Activated B cell treated with CpG ODN at 0.5 μM for 24 hours (primary cell): Measurements from ENCODE around the gene CELF4. TPM values are rescaled to one million over a fixed set of nuclear protein-coding genes. Genes with fewer than 3 reads are reported as not detected.

ENCODE experiments used
- ATAC-seq: fragments of 200-7000 bp; cut with Tn5 transposase; one replicate; pipeline ENCODE4 v1.10.0; 2021; ENCODE audit warnings: low read depth, mild to moderate bottlenecking, moderate library complexity
- CTCF ChIA-PET: fragments of 350-600 bp; sonication (Branson Sonifier 250); formaldehyde crosslinking; loops from one replicate; lab custom pipeline; 2021; ENCODE audit warnings: antibody characterized with exemption; lab: Charles Lee
- POLR2A ChIA-PET: fragments of 350-600 bp; sonication (Branson Sonifier 250); formaldehyde crosslinking; loops from one replicate; lab custom pipeline; 2021; ENCODE audit warnings: antibody characterized with exemption; lab: Charles Lee
- DNase-seq: peaks from one replicate; pipeline ENCODE4 v3.0.0; 2022
- H3K27ac Mint-ChIP-seq: one replicate; pipeline ENCODE4 v1.8.0; 2020; ENCODE audit warnings: mixed read lengths
- H3K27me3 Mint-ChIP-seq: one replicate; pipeline ENCODE4 v1.8.0; 2021; ENCODE audit warnings: mixed read lengths
- H3K36me3 Mint-ChIP-seq: one replicate; pipeline ENCODE4 v1.8.0; 2021; ENCODE audit warnings: low read depth, mixed read lengths
- H3K4me1 Mint-ChIP-seq: one replicate; pipeline ENCODE4 v1.8.0; 2021; ENCODE audit warnings: mixed read lengths
- H3K4me3 Mint-ChIP-seq: one replicate; pipeline ENCODE4 v1.8.0; 2020; ENCODE audit warnings: mild to moderate bottlenecking, mixed read lengths
- H3K9me3 Mint-ChIP-seq: one replicate; pipeline ENCODE4 v1.8.0; 2020; ENCODE audit warnings: mixed read lengths
- intact Hi-C: fragments of 100-400 bp; cut with micrococcal nuclease; formaldehyde crosslinking; loops from one replicate; pipeline ENCODE4 v1.15.1; 2024
- total RNA-seq: library from RNA; stranded (reverse); gene quantifications from 2 replicates; pipeline ENCODE4 v1.2.3, GENCODE V29; 2022
- TF ChIP-seq, protein P1 (sequence below): fragments of 200-600 bp; IDR thresholded peaks from one replicate; pipeline ENCODE4 v1.8.0; 2022; ENCODE audit warnings: antibody characterized with exemption, mild to moderate bottlenecking

Gene CELF4
- total RNA-seq, 1 donor from 2014 or later: not detected

DNA sequence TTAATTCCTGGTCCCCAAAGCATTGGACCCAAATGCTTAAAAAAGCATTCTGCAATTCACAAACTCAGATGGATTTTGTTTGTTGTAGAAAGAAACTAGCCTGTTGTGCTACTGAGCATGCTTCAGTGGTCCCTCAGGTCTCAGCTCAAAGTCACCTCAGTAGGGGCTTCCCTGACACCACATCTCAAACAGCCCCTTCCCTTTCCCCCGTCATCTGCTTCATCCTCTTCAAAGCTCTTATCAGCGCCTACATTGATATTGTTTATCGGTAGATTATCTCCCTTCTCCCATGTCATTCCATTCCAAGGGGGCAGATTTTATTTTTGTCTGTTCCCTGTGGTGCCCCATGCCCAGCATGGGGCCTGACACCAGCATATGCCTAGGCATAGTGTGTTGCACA lies 172.9 kb downstream of the CELF4 start:
- Mint-ChIP-seq H3K27ac (no peak overlapping the region), H3K9me3 (no peaks in the 10 kb centered on the region), H3K36me3 (no peaks in the 10 kb centered on the region), H3K4me3 (no peak overlapping the region), H3K27me3 (peaks cover 26% of the 10 kb centered on the region), H3K4me1 (peaks cover 9% of the 10 kb centered on the region)
- TF ChIP-seq, protein P1, sequence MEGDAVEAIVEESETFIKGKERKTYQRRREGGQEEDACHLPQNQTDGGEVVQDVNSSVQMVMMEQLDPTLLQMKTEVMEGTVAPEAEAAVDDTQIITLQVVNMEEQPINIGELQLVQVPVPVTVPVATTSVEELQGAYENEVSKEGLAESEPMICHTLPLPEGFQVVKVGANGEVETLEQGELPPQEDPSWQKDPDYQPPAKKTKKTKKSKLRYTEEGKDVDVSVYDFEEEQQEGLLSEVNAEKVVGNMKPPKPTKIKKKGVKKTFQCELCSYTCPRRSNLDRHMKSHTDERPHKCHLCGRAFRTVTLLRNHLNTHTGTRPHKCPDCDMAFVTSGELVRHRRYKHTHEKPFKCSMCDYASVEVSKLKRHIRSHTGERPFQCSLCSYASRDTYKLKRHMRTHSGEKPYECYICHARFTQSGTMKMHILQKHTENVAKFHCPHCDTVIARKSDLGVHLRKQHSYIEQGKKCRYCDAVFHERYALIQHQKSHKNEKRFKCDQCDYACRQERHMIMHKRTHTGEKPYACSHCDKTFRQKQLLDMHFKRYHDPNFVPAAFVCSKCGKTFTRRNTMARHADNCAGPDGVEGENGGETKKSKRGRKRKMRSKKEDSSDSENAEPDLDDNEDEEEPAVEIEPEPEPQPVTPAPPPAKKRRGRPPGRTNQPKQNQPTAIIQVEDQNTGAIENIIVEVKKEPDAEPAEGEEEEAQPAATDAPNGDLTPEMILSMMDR: no peak
- POLR2A ChIA-PET: no interaction called here
- intact Hi-C loops: no loop called here
- DNase-seq: no peak
- no peak for ATAC-seq
- CTCF ChIA-PET: no interaction called here

DNA sequence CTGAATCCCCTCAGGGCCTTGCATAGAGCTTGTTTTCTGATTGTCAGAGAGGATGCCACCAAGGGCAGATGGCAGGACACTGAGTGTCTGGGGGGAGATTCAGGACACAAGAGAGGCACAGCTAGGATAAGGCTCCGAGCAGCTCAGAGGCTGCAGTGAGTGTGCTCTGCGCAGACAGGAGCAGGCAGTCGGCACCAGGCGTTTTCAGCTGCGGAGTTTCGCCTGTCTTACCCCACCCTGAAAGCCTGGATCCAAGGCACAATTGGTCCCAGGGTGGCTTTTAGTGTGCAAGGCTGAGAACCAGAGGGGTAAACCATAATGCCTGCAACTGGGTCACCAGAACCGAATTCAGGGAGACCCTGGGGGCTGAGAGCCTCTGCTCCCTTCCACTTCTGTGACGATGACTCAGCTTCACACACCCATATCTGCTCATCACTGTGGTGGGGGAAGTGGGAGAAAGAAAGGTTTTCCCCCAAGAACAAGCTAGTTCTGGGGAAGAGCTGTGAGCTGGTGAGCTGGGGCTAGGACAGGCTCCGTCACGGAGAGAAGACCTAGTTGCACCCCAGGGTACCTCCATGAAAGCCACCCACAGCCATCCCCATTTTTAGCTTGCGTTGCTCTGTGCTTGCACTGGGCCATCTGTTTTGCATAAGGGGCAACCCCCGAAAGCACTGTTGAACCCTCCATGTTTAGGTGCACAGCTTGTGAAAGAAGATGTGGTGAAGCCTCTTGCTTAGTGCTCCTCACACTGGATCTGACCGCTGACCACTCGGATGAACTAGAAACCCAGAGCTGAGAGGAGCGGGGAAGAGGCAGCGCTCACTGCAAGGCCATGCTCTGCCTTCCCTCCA lies 173.7 kb downstream of the CELF4 start:
- DNase-seq: no peak
- intact Hi-C loops: no loop called here
- CTCF ChIA-PET: no interaction called here
- no peak for ATAC-seq
- TF ChIP-seq, protein P1: no peak
- Mint-ChIP-seq H3K27me3 (peaks cover 26% of the 10 kb centered on the region), H3K4me3 (no peak overlapping the region), H3K36me3 (no peaks in the 10 kb centered on the region), H3K9me3 (no peaks in the 10 kb centered on the region), H3K4me1 (peaks cover 9% of the 10 kb centered on the region), H3K27ac (no peak overlapping the region)
- POLR2A ChIA-PET: no interaction called here

DNA sequence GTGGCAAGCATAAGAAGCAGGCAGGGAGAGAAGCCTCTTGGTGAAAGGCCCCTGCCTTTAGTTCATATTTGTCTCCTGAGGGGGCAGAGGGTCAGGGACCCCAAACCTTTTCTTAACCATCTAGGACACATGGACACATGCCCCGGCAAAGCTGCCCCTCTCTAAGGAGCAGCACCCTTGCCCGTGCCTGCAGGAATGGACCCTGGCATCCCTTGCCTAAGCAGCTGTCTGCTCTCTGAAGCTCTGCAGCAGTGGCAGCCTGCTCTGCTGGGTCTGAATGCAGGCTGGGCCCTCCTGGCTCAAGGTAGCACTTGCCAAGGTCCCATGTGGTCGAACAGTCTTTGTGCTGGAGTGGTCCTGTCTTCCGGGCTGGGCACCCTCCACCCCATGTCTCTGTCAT lies 174.4 kb downstream of the CELF4 start:
- TF ChIP-seq, protein P1: no peak
- ATAC-seq (no peak), DNase-seq (no peak)
- intact Hi-C loops: no loop called here
- Mint-ChIP-seq H3K36me3 (no peaks in the 10 kb centered on the region), H3K9me3 (no peaks in the 10 kb centered on the region), H3K27ac (no peak overlapping the region), H3K27me3 (peaks cover 26% of the 10 kb centered on the region), H3K4me3 (no peak overlapping the region), H3K4me1 (peaks cover 9% of the 10 kb centered on the region)
- ChIA-PET POLR2A (no interaction called here), CTCF (no interaction called here)

DNA sequence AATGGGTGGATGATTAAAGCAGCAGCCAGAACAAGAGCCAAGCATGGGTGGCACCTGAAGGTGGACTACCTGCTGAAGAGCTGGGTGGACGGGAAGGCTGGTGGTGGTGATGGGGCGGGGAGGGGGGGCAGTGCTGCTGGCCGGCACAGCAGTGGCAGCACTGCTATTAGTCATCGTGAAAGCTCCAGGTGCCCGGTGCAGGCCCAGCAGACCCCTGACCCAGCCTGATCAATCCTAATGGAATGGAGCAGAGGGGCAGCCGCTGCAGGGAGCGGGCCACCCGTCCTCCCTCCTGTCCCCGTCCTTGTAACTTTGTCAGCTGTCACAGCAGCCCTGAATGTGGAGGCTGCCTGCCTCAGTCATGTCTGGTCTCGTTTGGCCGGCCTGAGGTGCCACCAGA lies 174.9 kb downstream of the CELF4 start:
- Mint-ChIP-seq H3K9me3 (no peaks in the 10 kb centered on the region), H3K4me3 (no peak overlapping the region), H3K27ac (no peak overlapping the region), H3K27me3 (peaks cover 22% of the 10 kb centered on the region), H3K4me1 (peaks cover 9% of the 10 kb centered on the region), H3K36me3 (no peaks in the 10 kb centered on the region)
- DNase-seq (no peak), ATAC-seq (no peak)
- intact Hi-C loops: no loop called here
- TF ChIP-seq, protein P1: no peak
- CTCF ChIA-PET: no interaction called here
- POLR2A ChIA-PET: no interaction called here

DNA sequence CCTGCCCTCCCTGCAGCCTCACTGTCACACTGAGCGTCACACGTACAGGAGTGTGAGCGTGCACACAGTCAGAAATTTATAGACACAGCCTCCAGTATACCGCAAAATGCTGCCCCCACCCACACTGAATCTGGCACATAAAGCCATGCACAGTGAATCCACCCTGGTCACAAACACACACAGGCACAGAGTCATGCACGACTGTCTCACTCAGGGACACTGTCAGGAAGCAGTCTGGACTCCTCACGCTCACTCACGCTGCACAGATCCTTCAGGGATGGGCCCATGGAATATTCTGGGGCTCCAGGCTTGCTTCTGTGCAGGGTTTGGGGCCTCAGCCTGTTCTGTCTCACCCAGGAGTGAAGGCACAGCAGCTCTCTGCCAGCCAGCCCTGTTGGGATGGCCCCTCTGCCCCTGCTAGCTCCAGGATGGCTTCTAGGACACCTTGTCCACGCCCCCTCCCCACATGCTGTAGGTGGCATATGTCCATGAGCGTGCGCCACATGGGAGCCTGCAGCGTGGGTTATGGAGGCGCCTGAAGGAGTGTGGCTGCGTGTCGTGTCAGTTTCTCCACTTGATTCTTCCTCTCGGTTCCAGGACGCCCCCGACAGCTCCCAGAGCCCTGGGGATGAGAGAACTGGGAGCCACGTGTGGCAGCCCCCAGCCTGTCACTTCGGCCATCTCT lies 175.8 kb downstream of the CELF4 start:
- Mint-ChIP-seq H3K9me3 (no peaks in the 10 kb centered on the region), H3K27ac (no peak overlapping the region), H3K36me3 (no peaks in the 10 kb centered on the region), H3K4me3 (no peak overlapping the region), H3K27me3 (peaks cover 16% of the 10 kb centered on the region), H3K4me1 (peaks cover 4% of the 10 kb centered on the region)
- DNase-seq (no peak), ATAC-seq (no peak)
- ChIA-PET POLR2A (no interaction called here), CTCF (no interaction called here)
- TF ChIP-seq, protein P1: no peak
- intact Hi-C loops: no loop called here
